Posterior cingulate gyrus (tissue), 11 donors: ENCODE measurements around the gene IL20.

ENCODE experiments used
- DNase-seq, 10 donors: peaks; one replicate each; pipeline versions ENCODE4 v3.0.0 to v3.0.0-alpha.2; 2020 to 2021; ENCODE audit warnings: mixed read lengths in 3 of 10
- intact Hi-C: fragments of 100-400 bp; cut with DNase I; formaldehyde crosslinking; loops from one replicate; pipeline ENCODE4 v1.15.1; 2023

IL20 gene

DNA sequence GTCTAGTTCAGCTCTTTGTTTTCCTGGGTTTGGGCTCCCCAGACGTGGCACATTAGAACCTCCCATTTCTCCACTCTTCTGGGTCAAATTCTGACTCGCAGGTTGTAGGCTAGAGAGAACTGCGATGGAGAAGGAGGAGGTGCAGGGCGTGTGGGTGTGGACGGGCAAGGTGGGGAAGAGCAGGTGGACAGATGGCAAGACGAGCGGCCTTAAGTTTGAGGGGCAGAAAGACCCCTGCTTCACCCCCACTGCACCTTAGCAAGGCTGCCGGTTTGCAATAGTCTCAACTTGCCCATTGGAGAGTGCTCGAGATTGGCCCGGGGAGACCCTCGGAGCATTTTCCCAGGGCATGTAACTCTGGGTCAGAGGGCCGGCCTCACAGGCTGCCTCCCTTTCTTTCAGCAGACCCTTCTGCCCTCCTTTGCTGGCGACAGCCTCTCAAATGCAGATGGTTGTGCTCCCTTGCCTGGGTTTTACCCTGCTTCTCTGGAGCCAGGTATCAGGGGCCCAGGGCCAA lies 33.5 kb downstream of the IL20 start:
- intact Hi-C loops: no loop called here
- DNase-seq: no peak

DNA sequence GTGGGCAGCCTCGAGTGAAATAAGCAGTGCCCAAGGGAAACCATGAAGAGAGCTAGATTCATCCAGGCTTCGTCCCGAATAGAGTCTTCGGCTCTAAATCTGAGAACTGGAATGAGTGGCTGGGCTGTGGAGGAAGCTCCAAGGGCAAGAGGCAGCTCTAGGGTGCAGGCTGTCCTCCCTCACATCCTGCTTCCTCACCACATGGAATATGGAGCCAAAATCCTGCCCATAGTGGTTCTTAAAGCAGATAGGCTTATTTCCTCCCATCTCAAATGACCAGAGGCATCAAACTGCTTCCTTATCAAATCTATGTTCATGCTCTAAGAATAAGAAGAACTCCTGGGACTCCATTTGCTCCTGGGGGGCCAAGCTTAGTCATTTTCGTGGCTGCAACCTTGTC lies 34.3 kb downstream of the IL20 start:
- intact Hi-C loops: no loop called here
- DNase-seq: no peak

DNA sequence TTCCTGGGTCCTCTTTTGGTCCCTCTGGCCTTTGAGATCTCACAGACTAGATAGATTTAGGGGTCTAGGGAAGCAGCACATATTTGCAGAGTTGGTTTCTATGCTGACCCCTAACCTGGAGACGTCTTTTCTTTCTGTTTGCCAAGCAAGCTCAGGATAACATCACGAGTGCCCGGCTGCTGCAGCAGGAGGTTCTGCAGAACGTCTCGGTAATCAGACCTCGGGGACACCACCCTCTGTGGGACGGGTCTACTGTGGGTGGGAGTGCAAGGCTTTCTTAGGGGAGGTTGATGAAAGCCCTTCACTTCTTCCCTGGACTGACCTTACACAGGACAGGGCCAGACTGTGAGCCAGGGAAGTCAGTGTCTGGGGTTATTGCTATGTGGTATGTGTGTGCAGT lies 34.7 kb downstream of the IL20 start:
- intact Hi-C loops: no loop called here
- no peak for DNase-seq

GRCh38 chr1:206901944-206902343 lies 36.5 kb downstream of the IL20 start:
- peak in 1 of 10 donors; percentile 68 for DNase-seq
- intact Hi-C loops: no loop called here

GRCh38 chr1:206902702-206903101 lies 37.3 kb downstream of the IL20 start:
- no peak for DNase-seq
- intact Hi-C loops: no loop called here

DNA sequence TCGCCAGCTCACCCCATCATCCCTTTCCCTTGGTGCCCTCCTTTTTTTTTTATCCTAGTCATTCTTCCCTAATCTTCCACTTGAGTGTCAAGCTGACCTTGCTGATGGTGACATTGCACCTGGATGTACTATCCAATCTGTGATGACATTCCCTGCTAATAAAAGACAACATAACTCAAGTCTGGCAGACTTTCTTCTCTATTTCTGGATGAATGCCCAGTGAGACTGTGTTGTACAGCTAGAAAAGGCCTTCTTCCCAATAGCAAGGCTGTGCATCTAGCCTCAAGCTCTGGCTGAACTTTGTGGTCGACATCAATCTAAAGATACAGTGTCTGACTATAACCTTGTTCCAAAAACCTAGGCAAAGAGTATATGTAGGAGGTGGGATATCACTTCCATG lies 38.3 kb downstream of the IL20 start:
- intact Hi-C loops: no loop called here
- no peak for DNase-seq

- DNase-seq: peak in 1 of 10 donors; percentile 61
- intact Hi-C loops: no loop called here
These were observed 39.2 kb downstream of the IL20 start for GRCh38 chr1:206904423-206905142.

- no peak for DNase-seq
- intact Hi-C loops: no loop called here
These were observed 40.1 kb downstream of the IL20 start for GRCh38 chr1:206905295-206906164.

GRCh38 chr1:206907304-206907991 lies 42.0 kb downstream of the IL20 start:
- no peak for DNase-seq
- intact Hi-C loops: no loop called here

- intact Hi-C loops: no loop called here
- no peak for DNase-seq
These were observed 42.6 kb downstream of the IL20 start for GRCh38 chr1:206908038-206908437.

- intact Hi-C loops: no loop called here
- DNase-seq: peak in 1 of 10 donors; percentile 81
These were observed 43.9 kb downstream of the IL20 start for GRCh38 chr1:206909161-206909882.

DNA sequence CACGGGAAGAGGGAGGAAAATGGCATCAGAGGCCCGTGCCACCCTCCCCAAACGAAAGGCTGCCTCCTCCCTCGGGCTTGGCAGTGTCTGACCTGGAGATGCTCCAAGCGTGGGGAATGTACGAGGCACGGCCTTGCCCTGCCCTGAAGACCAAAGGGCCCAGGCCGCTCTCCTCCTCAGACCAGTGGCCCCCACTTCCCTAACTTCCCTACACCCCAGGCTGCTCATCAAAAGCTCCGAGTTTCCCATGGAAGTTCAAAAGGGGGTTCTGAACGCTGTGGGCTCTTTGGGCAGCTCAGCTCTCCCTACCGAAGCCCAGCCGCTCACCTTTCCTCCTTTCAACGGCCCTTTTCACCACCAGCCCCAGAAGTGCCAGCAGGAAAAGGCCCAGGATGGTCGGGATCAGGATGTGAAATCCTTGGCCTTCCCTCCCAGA lies 44.5 kb downstream of the IL20 start:
- no peak for DNase-seq
- intact Hi-C loops: no loop called here

- intact Hi-C loops: no loop called here
- peak in 1 of 10 donors; percentile 14 for DNase-seq
These were observed 45.7 kb downstream of the IL20 start for GRCh38 chr1:206911064-206911663.

DNA sequence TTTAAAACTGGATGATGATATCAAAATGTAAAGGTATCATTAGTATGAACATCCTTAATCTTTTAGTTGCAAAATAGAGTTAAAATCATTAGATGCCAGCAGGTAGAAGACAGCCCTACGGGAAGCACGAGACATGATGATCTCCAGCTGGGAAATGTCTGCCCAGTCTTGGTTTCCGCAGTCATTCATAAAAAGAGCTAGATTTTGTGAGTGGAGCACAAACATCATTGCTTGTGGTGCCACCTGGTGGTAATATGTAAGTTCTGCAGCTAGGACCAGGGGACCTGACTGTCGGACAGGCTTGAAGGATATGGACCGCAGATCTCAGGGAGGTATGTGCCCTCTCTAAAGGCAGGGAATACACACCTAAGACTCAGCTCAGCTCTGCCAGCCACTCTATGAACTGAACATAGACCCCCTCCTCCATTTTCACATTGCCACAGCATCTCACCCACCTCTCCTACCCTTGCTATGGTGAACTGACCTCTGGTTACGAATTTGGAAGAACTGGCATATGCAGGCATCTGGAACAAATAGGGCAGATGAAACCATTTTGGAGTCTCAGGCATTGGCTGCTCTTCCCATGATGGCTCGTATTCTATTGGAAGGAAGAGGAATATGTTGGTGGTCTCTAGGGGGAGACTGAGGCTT lies 47.1 kb downstream of the IL20 start:
- intact Hi-C loops: loop anchor here (2.0 kb wide), 3 partner anchors 178 to 278 kb away; partner anchors contain the start of gene DYRK3

DNA sequence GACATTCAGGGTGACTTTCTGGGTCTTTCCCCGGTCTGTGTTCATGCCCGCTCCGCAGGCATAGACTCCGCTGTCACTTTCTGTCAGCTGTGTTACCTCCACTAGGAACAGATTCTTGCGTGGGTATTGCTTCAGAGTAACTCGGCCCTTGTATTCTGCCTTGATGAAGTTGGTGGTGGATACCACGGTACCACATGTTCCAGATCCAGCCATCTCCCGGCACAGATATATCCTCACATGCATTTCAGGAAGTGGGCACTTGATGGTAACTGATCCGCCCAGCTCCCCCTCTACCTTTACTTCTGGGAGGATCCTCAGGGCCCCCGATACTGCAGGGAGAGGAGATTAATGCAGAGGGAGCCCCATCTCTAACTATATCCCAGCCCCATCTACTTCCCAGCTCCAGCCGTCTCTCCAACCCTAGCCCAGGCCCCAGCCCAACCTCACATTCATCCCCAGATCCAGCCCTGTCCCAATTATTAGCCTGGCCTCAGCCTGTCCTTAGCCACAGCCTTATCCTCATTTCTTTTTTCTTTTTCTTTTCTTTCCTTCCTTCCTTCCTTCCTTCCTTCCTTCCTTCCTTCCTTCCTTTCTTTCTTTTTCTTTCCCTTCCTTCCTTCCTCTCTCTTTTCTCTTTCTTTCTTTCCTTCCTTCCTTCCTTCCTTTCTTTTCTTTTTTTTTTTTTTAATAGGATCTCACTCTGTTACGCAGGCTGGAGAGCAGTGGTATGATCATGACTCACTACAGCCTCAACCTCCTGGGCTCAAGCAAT lies 48.5 kb downstream of the IL20 start:
- DNase-seq: no peak
- intact Hi-C loops: loop anchor here (2.0 kb wide), 3 partner anchors 179 to 279 kb away; partner anchors contain the start of gene DYRK3

More for the DNA sequence above, 47.1 kb downstream of the IL20 start:
- DNase-seq: peak in 8 of 10 donors; percentile 60 to 93 (median 74)

- intact Hi-C loops: no loop called here
- no peak for DNase-seq
These were observed 49.8 kb downstream of the IL20 start for GRCh38 chr1:206915030-206915735.

- intact Hi-C loops: no loop called here
- no peak for DNase-seq
These were observed 50.7 kb downstream of the IL20 start for GRCh38 chr1:206916000-206916709.
